Activated T-helper 1 cell treated with anti-CD3 and anti-CD28 coated beads, Interleukin-12 subunit alpha, Interleukin-12 subunit beta, Interleukin-2, Interleukin-4 antibody, amounts not matched to agents 30 ng/mL and 10 ng/mL and 1 ng/mL, durations not matched to agents 14 hours and 24 hours and 36 hours (primary cell): ENCODE measurements around the gene GGCX. TPM values are rescaled to one million over a fixed set of nuclear protein-coding genes. Genes with fewer than 3 reads are reported as not detected.
"Not testable (repeated sequence)": the region's sequence is repeated elsewhere in the genome, so short reads cannot be mapped to it uniquely, and the experiment has no call there.

Source experiments
- DNase-seq: peaks from one replicate; pipeline ENCODE4 v3.0.0; 2021; ENCODE audit warnings: low spot score
- H3K27ac Mint-ChIP-seq: one replicate; pipeline ENCODE4 v1.8.0; 2021; ENCODE audit warnings: mild to moderate bottlenecking, mixed read lengths
- H3K27me3 Mint-ChIP-seq: one replicate; pipeline ENCODE4 v1.8.0; 2022; ENCODE audit warnings: mild to moderate bottlenecking, moderate library complexity, mixed read lengths; ENCODE audit not compliant: insufficient read depth
- H3K36me3 Mint-ChIP-seq: one replicate; pipeline ENCODE4 v1.8.0; 2021; ENCODE audit warnings: low read depth, mixed read lengths
- H3K4me1 Mint-ChIP-seq: one replicate; pipeline ENCODE4 v1.8.0; 2021; ENCODE audit warnings: low read depth, mixed read lengths
- H3K4me3 Mint-ChIP-seq: one replicate; pipeline ENCODE4 v1.8.0; 2021; ENCODE audit warnings: mild to moderate bottlenecking, moderate library complexity, mixed read lengths
- H3K9me3 Mint-ChIP-seq: one replicate; pipeline ENCODE4 v1.8.0; 2021; ENCODE audit warnings: mixed read lengths
- intact Hi-C: fragments of 100-400 bp; cut with micrococcal nuclease; formaldehyde crosslinking; loops from one replicate; pipeline ENCODE4 v1.15.1; 2024
- total RNA-seq: library from RNA; stranded (reverse); gene quantifications from 2 replicates; pipeline ENCODE4 v1.2.3, GENCODE V29; 2022

The GGCX gene
- total RNA-seq, 1 donor from 2014 or later: 26.2 TPM

DNA sequence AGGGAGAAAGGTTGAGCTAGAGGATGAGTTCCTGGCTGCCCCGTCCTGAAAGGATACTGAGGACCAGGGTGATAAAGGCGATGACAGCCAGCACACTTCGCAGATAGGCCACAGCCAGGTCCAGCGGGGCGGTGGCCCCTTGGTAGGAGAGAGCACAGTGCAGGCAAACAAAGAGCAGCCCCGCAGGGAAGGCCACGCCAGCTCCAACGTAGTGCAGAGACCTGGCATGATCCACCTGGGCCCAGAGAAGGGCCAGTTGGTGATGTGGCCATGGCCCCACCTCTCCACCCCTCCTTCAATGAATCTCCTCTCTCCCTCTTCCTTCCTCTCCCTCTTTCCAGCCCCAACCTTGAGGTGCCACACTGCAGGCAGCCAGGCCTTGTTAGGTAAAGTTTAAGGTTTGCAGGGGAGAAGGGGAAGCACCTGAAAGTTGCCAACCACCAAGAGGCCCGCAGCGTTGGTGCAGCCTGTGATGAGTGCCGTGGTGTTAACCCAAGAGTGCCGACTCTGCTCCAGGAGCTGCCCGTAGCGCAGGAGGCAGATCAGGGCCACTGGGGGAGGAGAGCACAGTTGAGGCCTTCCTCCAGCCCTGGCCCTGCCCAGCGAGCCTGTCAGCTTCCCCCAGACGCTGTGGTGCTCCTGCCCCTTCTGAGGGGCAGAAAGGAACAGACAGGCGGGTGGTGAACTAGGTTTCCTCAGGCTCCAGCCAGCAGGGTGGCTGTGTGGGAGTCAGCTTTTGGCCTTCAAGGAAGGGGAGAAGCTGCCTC, 38.4 kb upstream of the GGCX start:
- Mint-ChIP-seq H3K27ac (no peak overlapping the region), H3K4me3 (peak overlapping the region; percentile 33), H3K9me3 (no peaks in the 10 kb centered on the region), H3K4me1 (peaks cover 26% of the 10 kb centered on the region), H3K36me3 (peaks cover 13% of the 10 kb centered on the region), H3K27me3 (no peaks in the 10 kb centered on the region)
- intact Hi-C loops: no loop called here
- DNase-seq: no peak

DNA sequence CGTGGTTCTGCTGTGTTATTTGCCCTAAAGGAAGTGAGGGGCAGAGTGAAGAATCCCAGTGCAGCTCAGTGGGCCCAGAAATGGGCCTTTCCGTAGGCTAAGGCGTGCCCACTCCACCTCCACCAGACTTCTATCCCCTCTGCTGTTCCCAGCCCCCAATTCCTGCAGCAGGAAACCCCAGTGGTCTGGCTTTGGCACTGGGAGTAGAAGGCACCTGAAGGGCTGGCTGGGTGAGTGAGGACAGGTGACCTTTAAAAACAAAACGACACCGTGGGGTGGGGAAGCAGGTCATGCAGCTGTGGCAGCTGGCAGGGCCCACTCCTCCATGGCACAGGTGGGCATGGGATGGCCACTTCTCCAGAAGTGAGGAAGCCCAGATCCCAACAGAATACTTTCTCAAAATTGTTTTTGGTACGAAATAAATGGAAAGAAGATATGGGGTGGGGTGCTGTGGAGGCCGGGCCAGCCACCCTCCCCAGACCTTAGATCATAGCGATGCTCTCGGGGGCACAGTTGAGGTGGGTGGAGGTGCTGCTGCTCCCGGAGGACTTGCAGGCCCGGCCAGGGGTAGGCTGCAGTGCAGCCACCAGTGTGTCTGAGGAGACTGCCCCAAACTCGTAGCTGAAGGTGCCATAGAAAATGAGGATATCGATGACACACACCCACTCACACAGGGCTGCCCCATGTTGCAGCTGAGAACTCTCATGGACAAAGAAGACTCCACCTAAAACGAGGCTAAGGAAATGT, 37.5 kb upstream of the GGCX start:
- no peak for DNase-seq
- Mint-ChIP-seq H3K27ac (no peak overlapping the region), H3K4me3 (no peak overlapping the region), H3K9me3 (no peaks in the 10 kb centered on the region), H3K27me3 (no peaks in the 10 kb centered on the region), H3K36me3 (peaks cover 13% of the 10 kb centered on the region), H3K4me1 (peaks cover 30% of the 10 kb centered on the region)
- intact Hi-C loops: no loop called here

DNA sequence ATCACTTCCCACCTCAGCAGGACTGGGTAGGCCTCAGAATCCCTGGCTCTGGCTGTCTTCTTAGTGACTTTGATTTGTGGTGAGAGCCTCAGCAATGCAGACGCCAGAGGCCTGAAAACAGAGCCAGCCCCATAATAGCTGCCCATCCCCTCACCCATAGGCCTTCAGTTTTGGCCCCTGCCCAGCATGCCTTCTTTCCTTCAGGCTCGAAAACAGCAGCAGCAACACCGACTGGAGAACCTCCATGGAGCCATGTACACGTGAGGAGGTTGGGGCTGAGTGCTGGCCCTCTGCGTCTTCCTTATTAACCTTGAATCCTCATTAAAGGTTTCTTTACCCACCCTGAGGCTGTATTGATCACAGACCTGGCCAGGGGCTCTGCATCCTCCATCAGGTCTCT, 35.9 kb upstream of the GGCX start:
- H3K4me3 Mint-ChIP-seq: peak overlapping the region; percentile 99
- H3K4me1 Mint-ChIP-seq: peaks cover 22% of the 10 kb centered on the region
- DNase-seq: no peak
- no peaks in the 10 kb centered on the region for H3K27me3 Mint-ChIP-seq
- peaks cover 10% of the 10 kb centered on the region for H3K36me3 Mint-ChIP-seq
- intact Hi-C loops: no loop called here
- H3K9me3 Mint-ChIP-seq: no peaks in the 10 kb centered on the region
- no peak overlapping the region for H3K27ac Mint-ChIP-seq

DNA sequence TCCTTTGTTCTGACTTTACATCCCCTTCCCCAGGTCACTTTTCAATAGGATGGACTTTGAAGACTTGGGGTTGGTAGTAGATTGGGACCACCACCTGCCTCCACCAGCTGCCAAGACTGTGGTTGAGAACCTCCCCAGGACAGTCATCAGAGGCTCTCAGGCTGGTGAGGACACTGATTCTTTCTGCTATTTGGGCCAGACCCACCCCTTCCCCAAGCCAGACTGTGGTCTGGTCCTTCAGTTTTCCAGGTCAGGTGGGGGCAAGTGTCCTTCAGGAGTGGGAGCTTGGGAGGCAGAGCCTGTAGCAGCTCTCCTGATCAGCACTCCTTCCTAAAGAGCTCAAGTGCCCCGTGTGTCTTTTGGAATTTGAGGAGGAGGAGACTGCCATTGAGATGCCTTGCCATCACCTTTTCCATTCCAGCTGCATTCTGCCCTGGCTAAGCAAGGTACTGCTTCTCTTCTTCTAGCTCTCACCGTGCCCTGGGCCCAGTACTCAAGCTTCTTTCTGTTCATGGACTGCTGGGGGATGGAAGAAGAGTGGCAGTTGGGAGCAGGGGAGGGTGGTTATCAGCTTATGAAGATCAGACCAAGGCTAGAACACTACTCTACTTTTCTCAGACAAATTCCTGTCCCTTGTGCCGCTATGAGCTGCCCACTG, 35.3 kb upstream of the GGCX start:
- no peaks in the 10 kb centered on the region for H3K9me3 Mint-ChIP-seq
- H3K27me3 Mint-ChIP-seq: no peaks in the 10 kb centered on the region
- peak overlapping the region; percentile 92 for H3K27ac Mint-ChIP-seq
- peaks cover 10% of the 10 kb centered on the region for H3K36me3 Mint-ChIP-seq
- H3K4me3 Mint-ChIP-seq: peak overlapping the region; percentile 99
- peaks cover 22% of the 10 kb centered on the region for H3K4me1 Mint-ChIP-seq
- intact Hi-C loops: no loop called here
- DNase-seq: no peak

DNA sequence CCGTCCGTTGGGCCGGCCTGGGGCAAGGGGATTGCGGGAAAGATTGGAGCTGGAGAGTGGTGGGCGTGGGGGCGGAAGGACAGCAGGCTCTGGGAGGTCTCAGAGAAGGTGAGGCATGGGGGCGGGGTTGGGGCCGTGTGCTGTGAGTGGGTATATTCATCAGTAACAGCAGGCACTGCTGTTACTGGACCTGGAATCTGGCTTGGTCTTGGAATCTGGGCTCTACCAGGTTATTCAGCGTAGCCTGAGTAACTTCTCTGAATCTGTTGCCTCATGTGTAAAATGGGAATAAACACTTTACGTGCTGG, 34.7 kb upstream of the GGCX start:
- Mint-ChIP-seq H3K4me1 (peaks cover 22% of the 10 kb centered on the region), H3K4me3 (peak overlapping the region; percentile 99), H3K27me3 (no peaks in the 10 kb centered on the region), H3K27ac (peak overlapping the region; percentile 92), H3K36me3 (peaks cover 10% of the 10 kb centered on the region), H3K9me3 (no peaks in the 10 kb centered on the region)
- DNase-seq: no peak
- intact Hi-C loops: no loop called here

DNA sequence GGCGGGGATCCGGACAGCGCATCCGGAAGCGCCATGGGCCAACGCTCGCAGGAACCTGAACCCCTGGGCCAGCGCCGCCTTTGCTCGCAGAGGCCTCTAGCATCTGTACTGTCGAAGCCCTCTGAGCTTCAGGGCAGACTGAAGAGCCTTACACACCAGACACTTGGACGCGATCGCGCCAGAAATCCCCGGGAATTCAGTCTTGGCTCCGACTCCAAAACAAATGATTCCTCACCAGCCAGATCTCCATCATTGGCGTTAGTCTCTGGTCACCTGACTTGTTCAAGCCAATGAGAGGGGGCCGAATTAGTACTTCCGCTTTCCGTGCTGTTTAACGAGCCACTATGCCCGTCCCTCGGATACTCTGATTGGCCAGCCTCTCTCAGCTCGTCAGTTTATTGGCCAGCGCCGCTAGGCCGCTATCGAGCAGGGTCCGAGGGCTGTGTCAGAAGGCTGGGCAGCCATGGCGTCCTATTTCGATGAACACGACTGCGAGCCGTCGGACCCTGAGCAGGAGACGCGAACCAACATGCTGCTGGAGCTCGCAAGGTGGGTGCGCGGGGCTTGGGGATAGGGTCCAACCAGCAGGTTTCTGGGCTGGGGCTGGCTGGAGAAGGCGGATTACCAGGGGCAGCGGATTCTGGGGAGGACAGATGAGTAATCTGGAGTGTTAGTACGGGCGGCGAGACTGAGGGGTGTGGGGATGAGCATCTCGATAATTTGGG, 34.2 kb upstream of the GGCX start, which contains the start of gene RNF181:
TSS of gene RNF181 (plus strand) at position 445 of the 725 bp plus-strand sequence. CDS start at position 464, 19 bp downstream.
- Mint-ChIP-seq H3K27ac (peak within 1 kb of the TSS; percentile 92), H3K27me3 (no peaks in the 10 kb centered on the region), H3K4me3 (peak within 1 kb of the TSS; percentile 99), H3K9me3 (no peaks in the 10 kb centered on the region), H3K36me3 (peaks cover 10% of the 10 kb centered on the region), H3K4me1 (peaks cover 22% of the 10 kb centered on the region)
- intact Hi-C loops: loop anchor here (1.0 to 2.0 kb wide), 8 partner anchors 8 to 175 kb away; partner anchors contain the start of genes C2orf68, GGCX and USP39
- peak; percentile 91 for DNase-seq

DNA sequence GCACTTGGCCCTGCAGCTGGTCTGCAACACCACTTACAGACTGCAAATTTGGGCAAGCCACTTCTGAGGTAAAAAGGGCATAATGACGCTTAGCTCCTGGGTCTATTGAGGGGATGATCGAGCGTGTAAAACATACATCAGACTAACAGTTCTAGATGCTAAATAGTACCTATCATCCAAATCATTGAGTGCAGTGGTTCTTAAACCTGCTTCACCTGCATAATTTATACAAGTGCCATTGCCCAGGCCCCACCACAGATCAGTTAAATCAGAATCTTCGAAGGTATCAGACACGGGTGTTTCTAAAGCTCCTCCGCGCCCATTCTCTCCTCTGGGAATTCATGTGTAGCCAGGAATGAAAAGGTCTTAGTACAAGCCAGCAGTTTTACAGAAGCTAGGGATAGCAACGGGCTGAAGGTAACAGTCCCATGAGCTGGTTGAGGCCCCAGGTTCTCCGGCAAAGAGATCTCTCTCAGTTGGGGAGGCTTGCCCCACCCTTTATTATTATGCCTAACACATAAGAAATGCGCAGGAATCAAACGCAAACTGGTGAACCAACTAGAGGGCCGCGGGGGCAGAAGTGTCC, 33.5 kb upstream of the GGCX start:
- Mint-ChIP-seq H3K4me3 (peak overlapping the region; percentile 99), H3K27ac (peak overlapping the region; percentile 92), H3K4me1 (peaks cover 22% of the 10 kb centered on the region), H3K36me3 (peaks cover 10% of the 10 kb centered on the region), H3K9me3 (no peaks in the 10 kb centered on the region), H3K27me3 (no peaks in the 10 kb centered on the region)
- no peak for DNase-seq
- intact Hi-C loops: loop anchor here (1.0 to 2.0 kb wide), 8 partner anchors 8 to 175 kb away; partner anchors contain the start of genes C2orf68, GGCX and USP39

DNA sequence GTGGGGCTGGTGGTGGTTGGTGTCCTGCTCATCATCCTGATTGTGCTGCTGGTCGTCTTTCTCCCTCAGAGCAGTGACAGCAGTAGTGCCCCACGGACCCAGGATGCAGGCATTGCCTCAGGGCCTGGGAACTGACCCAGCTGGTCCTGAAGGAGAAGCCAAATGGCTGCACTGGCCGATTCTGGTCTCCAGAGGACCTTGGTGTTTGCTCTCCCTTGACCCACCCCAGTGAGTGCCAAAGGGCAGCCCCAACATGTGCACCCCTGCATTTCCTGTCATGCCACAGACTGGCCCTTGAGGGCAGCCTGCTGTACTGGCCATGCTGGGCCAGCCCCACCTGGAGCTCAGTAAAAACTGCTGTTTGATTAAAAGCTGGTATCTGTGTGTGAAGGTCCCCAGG, 31.7 kb upstream of the GGCX start:
- peak overlapping the region; percentile 99 for H3K4me3 Mint-ChIP-seq
- no peak overlapping the region for H3K27ac Mint-ChIP-seq
- H3K9me3 Mint-ChIP-seq: no peaks in the 10 kb centered on the region
- peaks cover 9% of the 10 kb centered on the region for H3K36me3 Mint-ChIP-seq
- no peaks in the 10 kb centered on the region for H3K27me3 Mint-ChIP-seq
- DNase-seq: no peak
- H3K4me1 Mint-ChIP-seq: peaks cover 29% of the 10 kb centered on the region
- intact Hi-C loops: no loop called here

DNA sequence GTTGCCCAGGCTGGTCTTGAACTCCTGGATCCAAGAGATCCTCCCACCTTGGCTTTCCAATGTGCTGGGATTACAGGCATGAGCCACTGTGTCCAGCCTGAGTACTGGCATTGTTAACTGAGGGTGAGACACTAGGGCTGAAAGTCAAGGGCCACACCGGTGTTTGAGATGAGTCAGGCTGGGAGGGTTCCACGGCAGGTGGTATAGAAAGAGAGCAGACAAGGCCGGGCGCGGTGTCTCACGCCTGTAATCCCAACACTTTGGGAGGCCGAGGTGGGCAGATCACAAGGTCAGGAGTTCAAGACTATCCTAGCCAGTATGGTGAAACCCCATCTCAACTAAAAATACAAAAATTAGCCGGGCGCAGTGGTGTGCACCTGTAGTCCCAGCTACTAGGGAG, 31.0 kb upstream of the GGCX start:
- H3K4me3 Mint-ChIP-seq, H3K27me3 Mint-ChIP-seq, H3K36me3 Mint-ChIP-seq, intact Hi-C loops, H3K9me3 Mint-ChIP-seq, H3K27ac Mint-ChIP-seq, DNase-seq: not testable (repeated sequence)
- peaks cover 32% of the 10 kb centered on the region for H3K4me1 Mint-ChIP-seq

DNA sequence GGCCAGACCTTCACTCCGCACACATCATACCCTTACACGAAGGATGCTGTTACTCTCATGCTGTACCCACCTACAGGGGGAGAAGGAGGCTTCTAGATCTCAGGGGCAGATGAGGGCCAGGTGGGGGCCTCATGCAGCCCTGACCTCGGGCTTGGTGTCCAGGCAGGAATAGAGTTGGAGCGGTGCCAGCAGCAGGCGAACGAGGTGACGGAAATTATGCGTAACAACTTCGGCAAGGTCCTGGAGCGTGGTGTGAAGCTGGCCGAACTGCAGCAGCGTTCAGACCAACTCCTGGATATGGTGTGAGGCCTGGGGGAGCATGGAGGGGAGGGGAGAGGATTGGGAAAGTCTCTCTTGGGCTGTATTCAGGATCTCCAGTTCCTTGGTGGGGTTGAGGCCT, 30.3 kb upstream of the GGCX start:
- Mint-ChIP-seq H3K9me3 (no peaks in the 10 kb centered on the region), H3K4me1 (peaks cover 26% of the 10 kb centered on the region), H3K4me3 (no peak overlapping the region), H3K36me3 (peaks cover 9% of the 10 kb centered on the region), H3K27ac (no peak overlapping the region), H3K27me3 (no peaks in the 10 kb centered on the region)
- no peak for DNase-seq
- intact Hi-C loops: no loop called here

DNA sequence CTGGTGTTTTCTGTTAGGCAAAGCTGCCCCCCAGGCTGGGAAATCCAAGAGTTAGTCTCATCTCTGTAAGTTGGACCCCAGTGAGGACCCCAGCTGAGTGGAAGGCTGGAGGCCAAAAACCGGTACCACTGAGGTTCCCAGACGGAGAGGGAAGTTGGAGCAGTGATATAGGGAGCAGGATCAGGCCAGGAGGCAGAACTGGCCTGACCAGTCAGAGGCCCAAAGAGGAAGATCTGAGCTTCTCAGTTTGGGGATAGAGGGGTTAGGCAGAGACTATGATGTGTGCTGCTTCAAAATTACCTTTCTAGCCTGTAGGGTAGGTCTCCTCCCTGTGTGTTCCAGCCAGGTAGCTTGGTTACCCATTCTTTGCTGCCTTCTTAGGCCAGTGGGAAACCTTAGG, 29.7 kb upstream of the GGCX start:
- Mint-ChIP-seq H3K4me3 (no peak overlapping the region), H3K36me3 (peaks cover 8% of the 10 kb centered on the region), H3K4me1 (peaks cover 27% of the 10 kb centered on the region), H3K27ac (no peak overlapping the region), H3K27me3 (no peaks in the 10 kb centered on the region), H3K9me3 (no peaks in the 10 kb centered on the region)
- intact Hi-C loops: no loop called here
- no peak for DNase-seq

DNA sequence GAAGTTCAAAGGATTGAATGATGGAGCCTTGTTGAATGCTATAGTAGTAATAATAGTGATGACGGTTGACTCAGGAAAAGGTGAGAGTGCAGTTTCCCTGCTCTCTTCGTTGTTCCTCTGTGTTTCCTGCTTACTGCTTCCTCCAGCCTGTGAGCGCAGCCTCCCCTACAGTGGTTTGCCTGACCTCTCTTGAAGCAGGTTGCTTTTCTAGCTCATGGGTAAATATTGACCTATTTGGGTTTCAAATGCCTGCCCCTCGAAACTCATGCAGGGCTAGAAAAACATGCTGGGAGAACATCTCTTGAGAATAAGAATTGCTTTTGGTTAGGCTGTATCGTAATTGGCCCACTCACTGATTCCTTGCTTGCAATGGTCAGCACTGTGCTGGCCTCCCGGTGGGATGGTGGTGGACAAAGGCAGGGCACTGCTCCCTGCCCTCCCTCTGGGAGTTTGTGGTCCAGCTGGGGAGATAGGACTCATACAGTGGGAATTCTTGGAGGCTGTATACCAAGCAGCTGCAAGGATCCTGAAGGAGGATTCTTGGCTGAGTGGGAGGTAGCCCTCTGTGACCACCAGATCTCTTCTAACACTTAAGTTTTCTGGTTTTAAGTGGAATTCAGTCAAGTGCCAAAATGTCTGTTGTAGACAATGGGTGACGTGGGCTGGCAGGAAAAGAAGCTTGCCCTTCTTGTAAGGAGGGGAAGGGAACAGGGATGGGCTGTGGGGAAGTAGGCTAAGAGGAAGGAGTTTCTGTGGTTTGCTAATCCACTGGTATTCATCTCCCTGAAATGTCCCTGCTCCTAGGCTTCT, 28.9 kb upstream of the GGCX start:
- Mint-ChIP-seq H3K27me3 (no peaks in the 10 kb centered on the region), H3K27ac (no peak overlapping the region), H3K36me3 (peaks cover 5% of the 10 kb centered on the region), H3K9me3 (no peaks in the 10 kb centered on the region), H3K4me3 (no peak overlapping the region), H3K4me1 (peaks cover 35% of the 10 kb centered on the region)
- intact Hi-C loops: no loop called here
- DNase-seq: no peak
